ENCODE results near the gene ABCA1. TPM values are rescaled to one million over a fixed set of nuclear protein-coding genes. Genes with fewer than 3 reads are reported as not detected.

Gene ABCA1
- total and polyA plus RNA-seq, 4 experiments from 2014 or later: 0.57 to 1.2 (median 0.91) TPM

DNA sequence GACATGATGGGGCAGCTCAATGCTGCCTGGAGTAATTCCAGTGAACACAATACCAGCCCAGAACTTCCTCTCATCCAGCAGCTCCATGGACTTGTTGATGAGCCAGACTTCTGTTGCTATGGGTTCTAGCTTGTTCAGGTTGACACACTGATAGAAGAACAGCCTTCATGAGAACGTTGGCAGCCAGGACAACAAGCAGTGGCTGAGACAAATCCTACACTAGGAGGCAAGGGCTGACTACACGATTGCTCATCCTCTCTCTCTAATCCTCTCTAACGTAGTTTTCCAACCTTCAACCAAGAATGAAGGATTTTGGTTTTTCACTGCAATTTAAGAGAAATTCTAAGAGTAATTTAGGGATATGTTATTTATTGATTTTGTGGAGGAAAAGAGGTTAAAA, 96.3 kb downstream of the ABCA1 start:
- Mint-ChIP-seq H3K4me3 (no peak overlapping the region), H3K27ac (no peak overlapping the region), H3K27me3 (no peaks in the 10 kb centered on the region), H3K9me3 (no peaks in the 10 kb centered on the region), H3K4me1 (peaks cover 0 to 10% (median 6%) of the 10 kb centered on the region in 4 donors), H3K36me3 (peaks cover 0 to 20% of the 10 kb centered on the region in 2 donors)
- no peak overlapping the region for H3K4me3 ChIP-seq (ENCODE audit: low read length in 2 of 2)
- H3K4me1 ChIP-seq (ENCODE audit: insufficient read depth, low read length): peaks cover 5% of the 10 kb centered on the region
- no peaks in the 10 kb centered on the region for H3K9me3 ChIP-seq (ENCODE audit: control insufficient read depth in 1 of 2, low read length in 2 of 2)
- ChIA-PET POLR2A (ENCODE audit: partially characterized antibody) (no interaction called here), CTCF (ENCODE audit: partially characterized antibody) (interaction anchor here (0.9 kb wide), 1 partner anchor 31 kb away, joined by 3 read pairs; no protein-coding TSS in a partner anchor)
- no peak for DNase-seq
- no peaks in the 10 kb centered on the region for H3K36me3 ChIP-seq (ENCODE audit: insufficient read depth, low read length)
- intact Hi-C loops (cut with micrococcal nuclease): no loop called here
- no peaks in the 10 kb centered on the region for H3K27me3 ChIP-seq (ENCODE audit: insufficient read depth, low read length)
- H3K27ac ChIP-seq (ENCODE audit: low read depth, low read length): no peak overlapping the region

DNA sequence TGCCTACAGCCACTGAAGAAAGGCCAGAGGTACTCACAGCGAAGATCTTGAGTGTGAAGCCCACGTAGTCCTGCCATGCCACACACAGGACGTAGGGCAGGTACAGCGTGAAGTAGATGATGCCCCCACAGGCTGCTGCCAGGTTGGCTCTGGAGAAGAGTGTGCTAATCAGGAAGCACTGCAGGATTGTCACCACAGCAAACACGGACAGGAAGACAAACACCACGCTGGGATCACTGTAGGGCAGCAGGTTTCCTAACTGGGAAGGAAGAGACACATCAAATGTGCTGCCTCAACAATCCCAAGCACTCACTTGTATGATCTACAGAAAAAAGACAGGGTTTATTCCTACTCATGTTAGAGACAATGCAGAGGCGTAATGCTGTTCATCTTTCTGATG, 101.0 kb downstream of the ABCA1 start:
- H3K27me3 ChIP-seq (ENCODE audit: insufficient read depth, low read length): no peaks in the 10 kb centered on the region
- intact Hi-C loops (cut with micrococcal nuclease): no loop called here

DNA sequence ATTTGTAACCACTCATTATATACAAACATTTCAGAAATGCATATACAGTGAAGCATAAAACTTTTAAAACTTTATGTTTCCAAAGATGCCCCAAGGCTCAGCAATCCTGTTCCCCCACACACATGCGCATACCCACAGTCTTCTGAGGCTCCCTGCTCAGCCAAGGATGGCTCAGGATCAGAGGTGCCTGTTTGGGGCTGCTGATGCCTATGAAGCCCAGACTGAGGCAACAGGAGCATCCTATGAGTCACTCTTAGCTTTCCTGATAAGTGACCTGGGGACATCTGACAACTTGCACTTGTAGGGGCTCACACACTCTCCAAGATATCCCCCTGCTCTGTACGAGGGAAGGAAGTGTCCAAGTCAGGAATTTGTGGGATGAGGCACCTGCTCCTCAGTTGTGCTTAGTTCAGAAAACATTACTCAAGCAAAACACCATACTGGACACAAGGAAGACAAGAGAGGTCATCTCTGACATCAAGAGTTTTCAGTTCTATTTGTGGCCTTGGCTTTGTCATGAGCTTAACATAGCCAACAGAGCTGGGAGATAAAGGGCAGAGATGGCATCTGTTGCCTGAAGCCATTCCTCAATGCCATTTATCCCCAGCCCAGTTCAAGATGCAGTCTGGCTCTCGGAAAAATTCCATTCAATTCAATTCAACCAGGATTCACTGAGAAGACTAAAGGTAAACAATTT, 101.7 kb downstream of the ABCA1 start:
- no peaks in the 10 kb centered on the region for H3K27me3 Mint-ChIP-seq
- Histone ChIP-seq H3K4me3 (ENCODE audit: low read length in 2 of 2) (no peak overlapping the region), H3K27ac (ENCODE audit: low read depth, low read length) (no peak overlapping the region), H3K9me3 (ENCODE audit: control insufficient read depth in 1 of 2, low read length in 2 of 2) (no peaks in the 10 kb centered on the region), H3K36me3 (ENCODE audit: insufficient read depth, low read length) (no peaks in the 10 kb centered on the region), H3K27me3 (ENCODE audit: insufficient read depth, low read length) (no peaks in the 10 kb centered on the region), H3K4me1 (ENCODE audit: insufficient read depth, low read length) (no peaks in the 10 kb centered on the region)
- DNase-seq: no peak
- H3K36me3 Mint-ChIP-seq: peaks cover 2 to 22% of the 10 kb centered on the region in 2 donors
- no peaks in the 10 kb centered on the region for H3K4me1 Mint-ChIP-seq
- ChIA-PET POLR2A (ENCODE audit: partially characterized antibody) (no interaction called here), CTCF (ENCODE audit: partially characterized antibody) (no interaction called here)
- intact Hi-C loops (cut with micrococcal nuclease): no loop called here
- no peak overlapping the region for H3K4me3 Mint-ChIP-seq
- no peak overlapping the region for H3K27ac Mint-ChIP-seq
- no peaks in the 10 kb centered on the region for H3K9me3 Mint-ChIP-seq

More for the DNA sequence above, 101.0 kb downstream of the ABCA1 start:
- H3K27ac ChIP-seq (ENCODE audit: low read depth, low read length): no peak overlapping the region
- ChIA-PET CTCF (ENCODE audit: partially characterized antibody) (no interaction called here), POLR2A (ENCODE audit: partially characterized antibody) (no interaction called here)
- no peaks in the 10 kb centered on the region for H3K27me3 Mint-ChIP-seq
- no peaks in the 10 kb centered on the region for H3K4me1 ChIP-seq (ENCODE audit: insufficient read depth, low read length)
- no peaks in the 10 kb centered on the region for H3K9me3 ChIP-seq (ENCODE audit: control insufficient read depth in 1 of 2, low read length in 2 of 2)
- no peak overlapping the region for H3K27ac Mint-ChIP-seq
- H3K36me3 Mint-ChIP-seq: peaks cover 2 to 28% of the 10 kb centered on the region in 2 donors
- H3K4me3 Mint-ChIP-seq: no peak overlapping the region
- no peak overlapping the region for H3K4me3 ChIP-seq (ENCODE audit: low read length in 2 of 2)
- no peak for DNase-seq
- no peaks in the 10 kb centered on the region for H3K9me3 Mint-ChIP-seq
- H3K4me1 Mint-ChIP-seq: no peaks in the 10 kb centered on the region
- no peaks in the 10 kb centered on the region for H3K36me3 ChIP-seq (ENCODE audit: insufficient read depth, low read length)

DNA sequence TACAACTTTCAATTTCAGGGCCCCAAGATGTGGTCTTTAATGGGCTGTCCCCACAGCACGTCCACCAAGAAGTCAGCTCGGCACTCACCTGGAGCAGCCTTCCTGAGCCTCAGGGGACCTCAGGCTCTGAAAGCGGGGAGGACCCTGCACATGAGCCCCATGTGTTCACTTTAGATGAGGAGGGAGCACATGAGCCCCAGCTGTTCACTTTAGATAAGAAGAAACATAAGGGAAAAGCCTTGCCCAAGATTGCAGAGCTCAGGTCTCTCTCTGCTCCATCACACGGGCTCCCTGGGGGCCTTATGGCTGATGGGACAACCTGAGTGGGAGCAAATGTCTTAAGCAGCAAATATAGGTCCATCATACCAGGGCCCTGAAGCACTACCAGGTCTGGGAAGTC, 107.6 kb downstream of the ABCA1 start:
- CTCF ChIA-PET (ENCODE audit: partially characterized antibody): no interaction called here
- Mint-ChIP-seq H3K4me1 (no peaks in the 10 kb centered on the region), H3K9me3 (no peaks in the 10 kb centered on the region), H3K27ac (no peak overlapping the region), H3K27me3 (no peaks in the 10 kb centered on the region), H3K36me3 (peaks cover 2 to 18% of the 10 kb centered on the region in 2 donors), H3K4me3 (no peak overlapping the region)
- intact Hi-C loops (cut with micrococcal nuclease): no loop called here
- Histone ChIP-seq H3K4me1 (ENCODE audit: insufficient read depth, low read length) (no peaks in the 10 kb centered on the region), H3K4me3 (ENCODE audit: low read length in 2 of 2) (no peak overlapping the region), H3K9me3 (ENCODE audit: control insufficient read depth in 1 of 2, low read length in 2 of 2) (no peaks in the 10 kb centered on the region), H3K27ac (ENCODE audit: low read depth, low read length) (no peak overlapping the region), H3K36me3 (ENCODE audit: insufficient read depth, low read length) (no peaks in the 10 kb centered on the region), H3K27me3 (ENCODE audit: insufficient read depth, low read length) (no peaks in the 10 kb centered on the region)
- POLR2A ChIA-PET (ENCODE audit: partially characterized antibody): no interaction called here
- no peak for DNase-seq

DNA sequence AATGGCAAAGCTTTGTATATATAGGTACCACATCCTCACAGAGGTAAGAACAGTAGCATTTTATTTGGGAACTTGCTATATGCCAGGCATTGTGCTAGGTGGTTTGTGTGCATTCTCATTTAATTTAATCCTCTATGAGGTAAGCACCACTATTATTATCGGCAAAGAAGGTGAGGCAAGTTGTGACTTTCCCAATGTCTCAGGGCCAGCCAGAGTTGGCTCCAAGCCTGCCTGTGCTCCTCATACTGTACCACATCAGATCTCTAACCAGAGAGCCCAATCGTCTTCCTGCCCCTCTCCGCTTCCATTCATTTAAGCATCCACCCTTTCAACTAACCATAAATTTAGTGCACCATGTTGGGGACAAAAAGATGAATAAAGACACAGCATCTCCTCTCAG, 108.9 kb downstream of the ABCA1 start:
- H3K4me1 ChIP-seq (ENCODE audit: insufficient read depth, low read length): no peaks in the 10 kb centered on the region
- DNase-seq: no peak
- CTCF ChIA-PET (ENCODE audit: partially characterized antibody): no interaction called here
- H3K9me3 ChIP-seq (ENCODE audit: control insufficient read depth in 1 of 2, low read length in 2 of 2): no peaks in the 10 kb centered on the region
- no peaks in the 10 kb centered on the region for H3K4me1 Mint-ChIP-seq
- no peaks in the 10 kb centered on the region for H3K36me3 ChIP-seq (ENCODE audit: insufficient read depth, low read length)
- no peaks in the 10 kb centered on the region for H3K27me3 ChIP-seq (ENCODE audit: insufficient read depth, low read length)
- POLR2A ChIA-PET (ENCODE audit: partially characterized antibody): no interaction called here
- no peaks in the 10 kb centered on the region for H3K27me3 Mint-ChIP-seq
- intact Hi-C loops (cut with micrococcal nuclease): no loop called here
- H3K27ac ChIP-seq (ENCODE audit: low read depth, low read length): no peak overlapping the region
- H3K4me3 Mint-ChIP-seq: no peak overlapping the region
- no peak overlapping the region for H3K4me3 ChIP-seq (ENCODE audit: low read length in 2 of 2)
- H3K36me3 Mint-ChIP-seq: peaks cover 5 to 21% of the 10 kb centered on the region in 2 donors
- no peaks in the 10 kb centered on the region for H3K9me3 Mint-ChIP-seq
- no peak overlapping the region for H3K27ac Mint-ChIP-seq

DNA sequence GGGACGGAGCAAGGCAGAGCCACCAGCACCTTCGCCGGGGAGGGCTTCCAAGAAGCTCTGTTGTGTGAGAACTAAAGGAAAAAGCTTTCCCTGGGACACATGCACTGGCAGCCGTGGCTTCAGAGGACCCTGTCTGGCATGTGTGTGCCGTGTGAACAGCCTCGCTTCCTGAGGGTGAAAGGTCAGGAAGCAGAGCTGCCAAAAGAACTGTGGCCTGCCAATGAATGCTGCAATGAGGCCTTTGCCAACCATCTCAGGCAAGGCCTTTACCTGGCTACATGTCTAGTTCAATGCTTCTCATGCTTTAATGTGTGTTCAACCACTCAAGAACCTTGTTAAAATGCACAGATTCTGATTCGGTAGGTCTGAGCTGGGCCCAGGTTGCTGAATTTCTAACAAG, 110.5 kb downstream of the ABCA1 start:
- no peak overlapping the region for H3K27ac Mint-ChIP-seq
- no peaks in the 10 kb centered on the region for H3K4me1 Mint-ChIP-seq
- H3K9me3 ChIP-seq (ENCODE audit: control insufficient read depth in 1 of 2, low read length in 2 of 2): no peaks in the 10 kb centered on the region
- POLR2A ChIA-PET (ENCODE audit: partially characterized antibody): no interaction called here
- no peaks in the 10 kb centered on the region for H3K27me3 Mint-ChIP-seq
- CTCF ChIA-PET (ENCODE audit: partially characterized antibody): no interaction called here
- no peaks in the 10 kb centered on the region for H3K9me3 Mint-ChIP-seq
- H3K36me3 ChIP-seq (ENCODE audit: insufficient read depth, low read length): no peaks in the 10 kb centered on the region
- no peaks in the 10 kb centered on the region for H3K27me3 ChIP-seq (ENCODE audit: insufficient read depth, low read length)
- H3K36me3 Mint-ChIP-seq: peaks cover 4 to 19% of the 10 kb centered on the region in 2 donors
- H3K4me1 ChIP-seq (ENCODE audit: insufficient read depth, low read length): no peaks in the 10 kb centered on the region
- intact Hi-C loops (cut with micrococcal nuclease): no loop called here
- H3K4me3 ChIP-seq (ENCODE audit: low read length in 2 of 2): no peak overlapping the region
- H3K27ac ChIP-seq (ENCODE audit: low read depth, low read length): no peak overlapping the region
- H3K4me3 Mint-ChIP-seq: no peak overlapping the region
- DNase-seq: no peak

DNA sequence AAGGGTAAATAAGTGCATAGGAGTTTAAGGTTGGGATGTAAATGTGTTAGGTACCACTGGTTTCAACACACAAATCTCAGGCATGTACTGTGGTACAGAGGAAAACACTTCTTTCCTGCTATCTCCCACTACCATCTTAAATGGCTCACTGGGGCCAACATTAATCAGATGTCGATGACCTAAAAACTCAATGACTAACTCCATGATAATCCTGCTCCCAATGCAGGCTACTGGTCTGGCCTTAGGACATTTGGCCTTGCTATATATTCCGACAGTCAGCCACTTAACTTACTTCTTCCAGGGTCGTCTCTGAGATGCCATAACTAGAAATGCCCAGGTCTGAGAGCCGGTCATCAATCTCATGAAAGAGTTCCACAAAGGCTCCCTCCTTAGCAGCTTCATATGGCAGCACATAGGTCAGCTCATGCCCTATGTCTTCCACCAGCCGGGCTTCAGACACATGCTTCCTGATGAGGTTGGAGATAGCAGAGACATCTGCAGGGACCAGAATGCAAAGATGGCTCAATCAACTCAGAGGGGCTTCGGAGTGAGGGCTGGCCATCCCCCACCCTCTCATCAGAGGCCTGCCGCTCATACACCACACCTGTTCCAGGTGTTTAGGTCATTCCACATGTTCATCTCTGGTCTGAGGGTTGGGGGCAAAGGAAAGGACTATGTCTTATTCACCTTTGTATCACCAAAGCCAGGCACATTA, 111.9 kb downstream of the ABCA1 start:
- POLR2A ChIA-PET (ENCODE audit: partially characterized antibody): no interaction called here
- Mint-ChIP-seq H3K9me3 (no peaks in the 10 kb centered on the region), H3K4me1 (no peaks in the 10 kb centered on the region), H3K4me3 (no peak overlapping the region), H3K36me3 (peaks cover 4 to 19% of the 10 kb centered on the region in 2 donors), H3K27ac (no peak overlapping the region), H3K27me3 (no peaks in the 10 kb centered on the region)
- Histone ChIP-seq H3K4me3 (ENCODE audit: low read length in 2 of 2) (no peak overlapping the region), H3K36me3 (ENCODE audit: insufficient read depth, low read length) (no peaks in the 10 kb centered on the region), H3K9me3 (ENCODE audit: control insufficient read depth in 1 of 2, low read length in 2 of 2) (no peaks in the 10 kb centered on the region), H3K27ac (ENCODE audit: low read depth, low read length) (no peak overlapping the region), H3K27me3 (ENCODE audit: insufficient read depth, low read length) (no peaks in the 10 kb centered on the region), H3K4me1 (ENCODE audit: insufficient read depth, low read length) (no peaks in the 10 kb centered on the region)
- intact Hi-C loops (cut with micrococcal nuclease): no loop called here
- CTCF ChIA-PET (ENCODE audit: partially characterized antibody): no interaction called here
- DNase-seq: no peak
